BJ (cell line): ENCODE results near the gene EFNA5. TPM values are rescaled to one million over a fixed set of nuclear protein-coding genes. Genes with fewer than 3 reads are reported as not detected.

Experiments
- CTCF ChIA-PET: fragments of 350-600 bp; formaldehyde crosslinking; extraction: SDS; loops from one replicate; lab custom pipeline; 2021; ENCODE audit warnings: antibody characterized with exemption, inconsistent platforms; lab: Yijun Ruan, JAX
- POLR2A ChIA-PET: fragments of 300-600 bp; sonication (Branson Sonifier 250); formaldehyde crosslinking; extraction: SDS; loops from one replicate; lab custom pipeline; 2021; ENCODE audit warnings: antibody characterized with exemption; lab: Charles Lee
- DNase-seq: peaks from one replicate; pipeline ENCODE4 v3.0.0-alpha.2; 2011; ENCODE audit warnings: low read depth
- H3K27me3 ChIP-seq: 2 replicates; pipeline ENCODE4 v1.6.0; 2011; ENCODE audit warnings: low read length; ENCODE audit not compliant: control insufficient read depth, insufficient read depth
- H3K36me3 ChIP-seq: 2 replicates; pipeline ENCODE4 v1.5.1; 2011; ENCODE audit warnings: low read length; ENCODE audit not compliant: control insufficient read depth, insufficient read depth
- H3K4me3 ChIP-seq: 2 replicates; pipeline ENCODE4 v1.5.1; 2011; ENCODE audit warnings: low read depth, mild to moderate bottlenecking, control low read depth, low read length
- polyA plus RNA-seq: library from polyadenylated mRNA; depleted of rRNA; stranded (reverse); fragments of >200 nt; gene quantifications from 2 replicates; pipeline ENCODE4 v1.2.3, GENCODE V29; 2011
- TF ChIP-seq, protein P1 (sequence below): IDR thresholded peaks from 2 replicates; pipeline ENCODE4 v1.5.1; 2011; ENCODE audit warnings: low read depth, mild to moderate bottlenecking, control low read depth, inconsistent platforms, low read length, moderate library complexity; ENCODE audit not compliant: insufficient read depth

EFNA5 gene
- polyA plus RNA-seq, 1 experiment: 0.67 TPM

DNA sequence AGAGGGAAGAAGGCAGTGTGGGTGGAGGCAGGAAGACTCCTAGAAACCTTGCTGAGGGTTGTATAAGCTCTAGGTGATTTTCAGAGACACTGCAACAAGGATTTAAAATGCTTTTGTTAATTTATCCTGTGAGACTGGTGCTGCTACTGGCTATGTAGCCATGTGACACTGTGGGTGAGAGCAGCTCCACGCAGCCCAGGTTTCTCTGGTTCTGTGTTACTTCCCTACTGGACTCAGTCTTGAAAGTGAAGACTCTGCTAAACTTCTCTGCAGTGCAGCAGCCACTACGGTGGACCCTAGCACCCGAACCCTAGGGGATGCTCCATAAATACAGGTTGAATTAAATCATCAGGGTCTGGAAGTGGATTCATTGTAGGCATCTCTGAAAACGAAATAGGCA, 25.8 kb upstream of the EFNA5 start:
- Histone ChIP-seq H3K4me3 (no peak overlapping the region), H3K36me3 (no peaks in the 10 kb centered on the region), H3K27me3 (no peaks in the 10 kb centered on the region)
- CTCF ChIA-PET: interaction anchor here (1.0 kb wide), 1 partner anchor 23 kb away, joined by 3 read pairs; no protein-coding TSS in a partner anchor
- POLR2A ChIA-PET: interaction anchor here (0.5 kb wide), 1 partner anchor 21 kb away, joined by 5 read pairs; no protein-coding TSS in a partner anchor
- TF ChIP-seq, protein P1, sequence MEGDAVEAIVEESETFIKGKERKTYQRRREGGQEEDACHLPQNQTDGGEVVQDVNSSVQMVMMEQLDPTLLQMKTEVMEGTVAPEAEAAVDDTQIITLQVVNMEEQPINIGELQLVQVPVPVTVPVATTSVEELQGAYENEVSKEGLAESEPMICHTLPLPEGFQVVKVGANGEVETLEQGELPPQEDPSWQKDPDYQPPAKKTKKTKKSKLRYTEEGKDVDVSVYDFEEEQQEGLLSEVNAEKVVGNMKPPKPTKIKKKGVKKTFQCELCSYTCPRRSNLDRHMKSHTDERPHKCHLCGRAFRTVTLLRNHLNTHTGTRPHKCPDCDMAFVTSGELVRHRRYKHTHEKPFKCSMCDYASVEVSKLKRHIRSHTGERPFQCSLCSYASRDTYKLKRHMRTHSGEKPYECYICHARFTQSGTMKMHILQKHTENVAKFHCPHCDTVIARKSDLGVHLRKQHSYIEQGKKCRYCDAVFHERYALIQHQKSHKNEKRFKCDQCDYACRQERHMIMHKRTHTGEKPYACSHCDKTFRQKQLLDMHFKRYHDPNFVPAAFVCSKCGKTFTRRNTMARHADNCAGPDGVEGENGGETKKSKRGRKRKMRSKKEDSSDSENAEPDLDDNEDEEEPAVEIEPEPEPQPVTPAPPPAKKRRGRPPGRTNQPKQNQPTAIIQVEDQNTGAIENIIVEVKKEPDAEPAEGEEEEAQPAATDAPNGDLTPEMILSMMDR: no peak
- DNase-seq: no peak

DNA sequence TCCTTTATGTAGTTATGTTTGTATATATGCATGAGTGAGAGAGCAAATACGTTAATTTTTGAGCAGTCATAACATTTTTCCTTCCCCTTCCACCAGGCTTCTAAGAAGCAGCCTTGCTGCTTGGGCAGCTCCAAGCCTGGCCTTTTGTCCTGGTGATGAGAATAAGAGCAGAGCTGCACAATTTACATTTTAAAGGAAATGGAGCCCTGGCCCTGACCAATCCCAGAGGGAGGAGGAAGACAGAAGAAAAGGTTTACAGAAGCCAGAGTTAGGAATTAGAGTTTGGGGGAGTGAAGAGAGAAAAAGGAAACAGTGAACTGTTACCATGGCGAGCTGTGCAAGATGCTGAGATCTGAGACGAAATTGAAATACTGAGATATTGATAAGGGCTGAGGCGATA, 25.3 kb upstream of the EFNA5 start:
- ChIA-PET POLR2A (interaction anchor here (0.5 kb wide), 1 partner anchor 22 kb away, joined by 5 read pairs; no protein-coding TSS in a partner anchor), CTCF (interaction anchor here (1.0 kb wide), 1 partner anchor 22 kb away, joined by 3 read pairs; no protein-coding TSS in a partner anchor)
- Histone ChIP-seq H3K36me3 (no peaks in the 10 kb centered on the region), H3K27me3 (no peaks in the 10 kb centered on the region), H3K4me3 (no peak overlapping the region)
- TF ChIP-seq, protein P1: no peak
- DNase-seq: no peak

DNA sequence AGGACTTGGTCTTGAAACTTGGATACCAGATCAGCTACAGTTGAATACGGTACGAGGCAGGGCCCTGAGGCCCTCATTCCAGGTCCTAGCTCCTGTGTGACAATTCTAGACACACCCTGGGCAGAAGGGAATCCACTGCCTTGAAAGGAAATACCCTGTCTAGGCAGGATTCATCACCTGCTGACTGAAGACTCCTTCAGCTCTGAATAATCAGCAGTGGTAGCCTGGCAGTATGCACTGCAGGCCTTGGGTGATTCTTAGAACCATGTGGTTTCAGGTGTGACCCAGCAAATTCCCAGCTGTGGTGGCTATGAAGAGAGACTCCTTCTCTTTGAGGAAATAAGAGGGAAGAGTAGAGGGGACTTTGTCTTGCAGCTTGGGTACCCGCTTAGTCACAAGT, 17.2 kb upstream of the EFNA5 start:
- ChIA-PET CTCF (no interaction called here), POLR2A (no interaction called here)
- no peaks in the 10 kb centered on the region for H3K27me3 ChIP-seq
- TF ChIP-seq, protein P1: no peak
- H3K36me3 ChIP-seq: no peaks in the 10 kb centered on the region
- DNase-seq: no peak
- H3K4me3 ChIP-seq: no peak overlapping the region

DNA sequence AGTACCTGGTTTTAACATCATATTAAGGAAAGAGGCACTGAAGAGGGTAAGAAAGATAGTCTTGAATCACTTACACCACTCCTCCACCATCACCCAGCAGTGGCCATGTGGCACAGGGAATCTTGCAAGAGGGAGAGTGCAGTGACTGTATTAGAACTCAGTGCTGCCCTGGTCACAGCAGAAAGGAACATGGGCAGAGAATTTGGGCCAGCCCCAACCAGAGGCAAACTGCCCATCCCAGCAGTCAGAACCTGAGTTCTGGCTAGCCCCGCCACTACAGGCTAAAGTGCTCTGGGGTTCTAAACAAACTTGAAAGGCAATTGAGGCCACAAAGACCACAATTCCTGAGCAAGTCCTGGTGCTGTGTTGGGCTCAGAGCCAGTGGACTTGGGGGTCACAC, 16.7 kb upstream of the EFNA5 start:
- no peaks in the 10 kb centered on the region for H3K27me3 ChIP-seq
- ChIA-PET POLR2A (no interaction called here), CTCF (no interaction called here)
- no peak overlapping the region for H3K4me3 ChIP-seq
- no peaks in the 10 kb centered on the region for H3K36me3 ChIP-seq
- TF ChIP-seq, protein P1: no peak
- no peak for DNase-seq

DNA sequence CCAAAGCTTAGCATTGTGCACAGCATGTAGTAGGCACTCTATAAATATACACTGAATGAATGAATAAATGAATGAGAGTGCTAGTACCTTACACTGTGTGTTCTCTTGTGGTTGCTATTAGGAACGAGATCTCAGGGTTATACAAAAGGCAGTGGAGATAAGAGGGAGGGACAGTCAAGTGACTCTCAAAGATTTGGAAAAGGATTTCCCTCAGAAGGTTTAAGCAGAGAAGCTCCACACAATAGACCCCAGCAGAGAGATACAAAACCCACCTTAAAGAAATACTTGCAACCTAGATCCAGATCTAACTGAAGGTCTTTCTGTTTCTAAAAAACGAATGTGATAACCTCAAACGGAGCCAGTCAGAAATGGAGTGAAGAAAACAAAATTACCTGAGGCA, 11.8 kb upstream of the EFNA5 start:
- no peaks in the 10 kb centered on the region for H3K27me3 ChIP-seq
- H3K4me3 ChIP-seq: no peak overlapping the region
- no peaks in the 10 kb centered on the region for H3K36me3 ChIP-seq
- TF ChIP-seq, protein P1: no peak
- POLR2A ChIA-PET: no interaction called here
- DNase-seq: no peak
- CTCF ChIA-PET: interaction anchor here (3.9 kb wide), 1 partner anchor 8 kb away, joined by 13 read pairs; no protein-coding TSS in a partner anchor
